Neuronal stem cell (in vitro differentiated cells): Measurements from ENCODE around the gene C16orf95.

ENCODE experiments used
- DNase-seq: peaks from one replicate; pipeline ENCODE4 v3.0.0-alpha.2; 2013; ENCODE audit warnings: low spot score
- H2AFZ ChIP-seq: one replicate; pipeline ENCODE4 v1.6.1; 2013; ENCODE audit warnings: mild to moderate bottlenecking, low read length, inconsistent platforms
- H2AK5ac ChIP-seq: 2 replicates; pipeline ENCODE4 v1.6.1; 2013; ENCODE audit warnings: low read depth, mild to moderate bottlenecking, inconsistent platforms, low read length, moderate library complexity, mixed read lengths
- H2BK120ac ChIP-seq: 2 replicates; pipeline ENCODE4 v1.6.1; 2013; ENCODE audit warnings: low read depth, mild to moderate bottlenecking, inconsistent platforms, low read length, moderate library complexity, mixed read lengths
- H2BK12ac ChIP-seq: one replicate; pipeline ENCODE4 v1.6.1; 2013; ENCODE audit warnings: low read length, inconsistent platforms
- H2BK15ac ChIP-seq: 2 replicates; pipeline ENCODE4 v1.6.1; 2013; ENCODE audit warnings: mild to moderate bottlenecking, low read length, inconsistent platforms, mixed read lengths
- H2BK5ac ChIP-seq: one replicate; pipeline ENCODE4 v1.6.1; 2013; ENCODE audit warnings: inconsistent platforms, mild to moderate bottlenecking, low read length, moderate library complexity
- H3K14ac ChIP-seq: one replicate; pipeline ENCODE4 v1.6.1; 2013; ENCODE audit warnings: low read length, inconsistent platforms
- H3K18ac ChIP-seq: 2 replicates; pipeline ENCODE4 v1.6.1; 2013; ENCODE audit warnings: low read length, inconsistent platforms
- H3K23ac ChIP-seq: 2 replicates; pipeline ENCODE4 v1.6.1; 2013; ENCODE audit warnings: low read depth, mild to moderate bottlenecking, mixed read lengths, low read length, inconsistent platforms; ENCODE audit not compliant: poor library complexity
- H3K27ac ChIP-seq: replicated peaks from 3 replicates; pipeline ENCODE4 v1.5.1; 2013; ENCODE audit warnings: low read length, inconsistent platforms
- H3K27me3 ChIP-seq, 3 experiments: 2 replicates each; pipeline ENCODE4 v1.6.1; 2013; ENCODE audit warnings: low read length in 3 of 3, mild to moderate bottlenecking in 2 of 3, inconsistent platforms in 1 of 3, low read depth in 1 of 3, mixed read lengths in 1 of 3, moderate library complexity in 1 of 3; ENCODE audit not compliant: control insufficient read depth in 3 of 3, insufficient read depth in 3 of 3
- H3K36me3 ChIP-seq, 2 donors: replicated peaks in 1 of 2; 2 replicates each; pipeline ENCODE4 v1.6.1; 2013; ENCODE audit warnings: low read length in 2 of 2; ENCODE audit not compliant: control insufficient read depth in 2 of 2, insufficient read depth in 2 of 2
- H3K4ac ChIP-seq: 2 replicates; pipeline ENCODE4 v1.6.1; 2013; ENCODE audit warnings: inconsistent platforms, mild to moderate bottlenecking, low read length, moderate library complexity
- H3K4me1 ChIP-seq, 2 donors: 1 replicate in 1 of 2; 2 replicates in 1 of 2; pipeline ENCODE4 v1.6.1; 2013; ENCODE audit warnings: low read length in 2 of 2, low read depth in 1 of 2; ENCODE audit not compliant: control insufficient read depth in 2 of 2, insufficient read depth in 1 of 2
- H3K4me2 ChIP-seq: one replicate; pipeline ENCODE4 v1.6.1; 2013; ENCODE audit warnings: mild to moderate bottlenecking, low read length, inconsistent platforms; ENCODE audit not compliant: insufficient read depth, poor library complexity, severe bottlenecking
- H3K4me3 ChIP-seq, 2 donors: 2 replicates each; pipeline ENCODE4 v1.5.1; 2013; ENCODE audit warnings: low read length in 2 of 2, mild to moderate bottlenecking in 2 of 2, inconsistent platforms in 1 of 2, moderate library complexity in 1 of 2
- H3K79me1 ChIP-seq: one replicate; pipeline ENCODE4 v1.6.1; 2013; ENCODE audit warnings: low read depth, mild to moderate bottlenecking, inconsistent platforms, low read length, moderate library complexity
- H3K9ac ChIP-seq: one replicate; pipeline ENCODE4 v1.6.1; 2013; ENCODE audit warnings: mild to moderate bottlenecking, low read depth, low read length, inconsistent platforms; ENCODE audit not compliant: poor library complexity
- H3K9me3 ChIP-seq, 2 donors: replicated peaks in 1 of 2; 2 replicates each; pipeline versions ENCODE3 to v1.6.1; 2013; ENCODE audit warnings: low read length in 2 of 2, mild to moderate bottlenecking in 2 of 2, inconsistent platforms in 1 of 2, low read depth in 1 of 2, mixed read lengths in 1 of 2, moderate library complexity in 1 of 2; ENCODE audit not compliant: control insufficient read depth in 2 of 2, insufficient read depth in 1 of 2
- H4K8ac ChIP-seq: one replicate; pipeline ENCODE4 v1.6.1; 2013; ENCODE audit warnings: low read depth, mild to moderate bottlenecking, inconsistent platforms, low read length, moderate library complexity
- H4K91ac ChIP-seq: one replicate; pipeline ENCODE4 v1.6.1; 2013; ENCODE audit warnings: low read length, low read depth, mild to moderate bottlenecking, inconsistent platforms; ENCODE audit not compliant: poor library complexity
- WGBS, 2 donors: extraction: QIAGEN DNeasy Blood & Tissue Kit; methylation state at CpG; one replicate each; pipeline ENCODE4 v1.1.7; 2013; ENCODE audit warnings: missing lambda C conversion rate in 2 of 2, mixed read lengths in 1 of 2; ENCODE audit not compliant: insufficient read length in 2 of 2, insufficient replicate concordance in 1 of 2; ENCODE audit errors: extremely low coverage in 2 of 2; 5-methylcytosine and 5-hydroxymethylcytosine counted together

The C16orf95 gene

GRCh38 chr16:87322833-87323726 lies 5.9 kb upstream of the C16orf95 start:
- Histone ChIP-seq H3K4me2 (no peak overlapping the region), H2BK15ac (no peak overlapping the region), H2AK5ac (no peak overlapping the region), H3K4me3 (no peak overlapping the region), H2BK120ac (no peak overlapping the region), H3K79me1 (peaks cover 9% of the 10 kb centered on the region), H4K8ac (peak overlapping the region; percentile 67), H3K27ac (no peak overlapping the region), H3K27me3 (no peaks in the 10 kb centered on the region), H3K18ac (peak overlapping the region; percentile 15), H3K9me3 (no peaks in the 10 kb centered on the region), H2BK12ac (no peak overlapping the region), H3K14ac (no peak overlapping the region), H3K4me1 (peaks cover 5 to 11% of the 10 kb centered on the region in 2 donors), H3K9ac (no peak overlapping the region), H3K4ac (no peak overlapping the region), H2AFZ (no peak overlapping the region), H3K23ac (peak overlapping the region; percentile 61), H2BK5ac (peak overlapping the region; percentile 83), H4K91ac (no peak overlapping the region), H3K36me3 (peaks cover 4 to 11% of the 10 kb centered on the region in 2 donors)
- WGBS, 2 donors = no CpG with 5 or more reads among the region's 35 CpGs
- no peak for DNase-seq

DNA sequence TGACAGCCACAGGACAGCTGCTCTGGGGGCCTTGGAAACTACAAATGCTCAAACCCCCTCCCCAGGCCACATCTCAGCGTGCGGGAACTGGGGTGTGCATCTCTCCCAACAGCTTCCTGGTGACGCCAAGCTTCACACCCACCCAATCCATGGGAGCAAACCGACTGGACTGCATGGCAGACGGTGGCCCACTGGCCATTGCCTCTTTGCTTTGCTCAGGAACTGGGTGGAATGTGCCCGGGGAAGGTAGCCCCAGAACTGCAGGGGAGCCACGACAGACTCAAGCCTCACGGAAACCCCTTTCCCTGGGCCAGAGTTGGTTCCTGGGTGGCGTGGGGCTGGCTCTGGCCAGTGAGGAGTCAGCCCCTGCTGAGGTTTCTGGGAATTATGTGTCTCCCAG lies 5.2 kb upstream of the C16orf95 start:
- no peak overlapping the region for H4K91ac ChIP-seq
- no peaks in the 10 kb centered on the region for H3K27me3 ChIP-seq
- no peak overlapping the region for H2AFZ ChIP-seq
- H3K27ac ChIP-seq = no peak overlapping the region
- peak overlapping the region; percentile 31 for H2BK5ac ChIP-seq
- H2BK12ac ChIP-seq = no peak overlapping the region
- no peak overlapping the region for H3K14ac ChIP-seq
- H4K8ac ChIP-seq = no peak overlapping the region
- WGBS, 2 donors = no CpG with 5 or more reads among the region's 9 CpGs
- H3K4me1 ChIP-seq = peaks cover 5 to 12% of the 10 kb centered on the region in 2 donors
- no peaks in the 10 kb centered on the region for H3K9me3 ChIP-seq
- peaks cover 12% of the 10 kb centered on the region for H3K79me1 ChIP-seq
- H3K4ac ChIP-seq = no peak overlapping the region
- H2BK15ac ChIP-seq = no peak overlapping the region
- H3K4me2 ChIP-seq = no peak overlapping the region
- no peak overlapping the region for H3K4me3 ChIP-seq
- no peak overlapping the region for H3K18ac ChIP-seq
- H3K9ac ChIP-seq = no peak overlapping the region
- no peak overlapping the region for H2BK120ac ChIP-seq
- DNase-seq = no peak
- H3K36me3 ChIP-seq = peaks cover 4 to 11% of the 10 kb centered on the region in 2 donors
- H2AK5ac ChIP-seq = no peak overlapping the region
- no peak overlapping the region for H3K23ac ChIP-seq

- Histone ChIP-seq H2BK15ac (no peak overlapping the region), H2AK5ac (no peak overlapping the region), H3K4me1 (peaks cover 5 to 12% of the 10 kb centered on the region in 2 donors), H3K27ac (no peak overlapping the region), H3K4me3 (no peak overlapping the region), H4K91ac (no peak overlapping the region), H3K36me3 (peaks cover 4 to 11% of the 10 kb centered on the region in 2 donors), H3K4me2 (no peak overlapping the region), H2AFZ (no peak overlapping the region), H3K4ac (no peak overlapping the region), H3K9me3 (no peaks in the 10 kb centered on the region), H2BK12ac (no peak overlapping the region), H3K23ac (no peak overlapping the region), H2BK120ac (no peak overlapping the region), H3K27me3 (no peaks in the 10 kb centered on the region), H3K14ac (no peak overlapping the region), H2BK5ac (no peak overlapping the region), H4K8ac (no peak overlapping the region), H3K9ac (no peak overlapping the region), H3K79me1 (peaks cover 12% of the 10 kb centered on the region), H3K18ac (no peak overlapping the region)
- no peak for DNase-seq
- WGBS, 2 donors = 100% methylated on average over 1 to 2 of the region's 20 CpGs
These were observed 4.3 kb upstream of the C16orf95 start for GRCh38 chr16:87321336-87322107.
